Lower leg skin (tissue), 3 donors: ENCODE measurements around the gene PRKCG.

Source experiments
- POLR2A ChIP-seq, 2 donors: fragments of 450-650 bp; IDR thresholded peaks; one replicate each; pipeline ENCODE4 v1.6.1; 2016 to 2017; ENCODE audit warnings: antibody characterized with exemption in 2 of 2, mild to moderate bottlenecking in 1 of 2, moderate library complexity in 1 of 2
- TF ChIP-seq, protein P1 (sequence below), 3 donors: fragments of 450-650 bp; IDR thresholded peaks; one replicate each; pipeline ENCODE4 v1.5.1; 2016; ENCODE audit warnings: antibody characterized with exemption in 3 of 3, mild to moderate bottlenecking in 3 of 3, moderate library complexity in 2 of 3

- TF ChIP-seq, protein P1, sequence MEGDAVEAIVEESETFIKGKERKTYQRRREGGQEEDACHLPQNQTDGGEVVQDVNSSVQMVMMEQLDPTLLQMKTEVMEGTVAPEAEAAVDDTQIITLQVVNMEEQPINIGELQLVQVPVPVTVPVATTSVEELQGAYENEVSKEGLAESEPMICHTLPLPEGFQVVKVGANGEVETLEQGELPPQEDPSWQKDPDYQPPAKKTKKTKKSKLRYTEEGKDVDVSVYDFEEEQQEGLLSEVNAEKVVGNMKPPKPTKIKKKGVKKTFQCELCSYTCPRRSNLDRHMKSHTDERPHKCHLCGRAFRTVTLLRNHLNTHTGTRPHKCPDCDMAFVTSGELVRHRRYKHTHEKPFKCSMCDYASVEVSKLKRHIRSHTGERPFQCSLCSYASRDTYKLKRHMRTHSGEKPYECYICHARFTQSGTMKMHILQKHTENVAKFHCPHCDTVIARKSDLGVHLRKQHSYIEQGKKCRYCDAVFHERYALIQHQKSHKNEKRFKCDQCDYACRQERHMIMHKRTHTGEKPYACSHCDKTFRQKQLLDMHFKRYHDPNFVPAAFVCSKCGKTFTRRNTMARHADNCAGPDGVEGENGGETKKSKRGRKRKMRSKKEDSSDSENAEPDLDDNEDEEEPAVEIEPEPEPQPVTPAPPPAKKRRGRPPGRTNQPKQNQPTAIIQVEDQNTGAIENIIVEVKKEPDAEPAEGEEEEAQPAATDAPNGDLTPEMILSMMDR (IDR thresholded peaks at IDR 0.05) = no peak
- no peak for TF ChIP-seq POLR2A (IDR thresholded peaks at IDR 0.05)
Measured at GRCh38 chr19:53907690-53908089, 25.7 kb downstream of the PRKCG start.
